ENCODE measurements around the gene SALL4.

The SALL4 gene

GRCh38 chr20:51760905-51761546 is 41.3 kb downstream of the SALL4 start:
- peaks cover 7% of the 10 kb centered on the region for H3K4me1 ChIP-seq (ENCODE audit: insufficient read depth, low read length, poor library complexity, severe bottlenecking)
- no peak overlapping the region for H2AFZ ChIP-seq (ENCODE audit: low read length)
- H3K4me3 ChIP-seq (ENCODE audit: low read length, poor library complexity, severe bottlenecking) = no peak overlapping the region
- H3K9me3 ChIP-seq (ENCODE audit: insufficient read depth, low read depth, low read length) = no peaks in the 10 kb centered on the region
- H3K9me2 ChIP-seq (replicated peaks; ENCODE audit: low read depth, low read length) = no peaks in the 10 kb centered on the region
- no peaks in the 10 kb centered on the region for H3K79me2 ChIP-seq (ENCODE audit: insufficient read depth, low read length)
- no peak overlapping the region for H3K9ac ChIP-seq (ENCODE audit: low read depth, low read length, poor library complexity, severe bottlenecking)
- no peaks in the 10 kb centered on the region for H3K36me3 ChIP-seq (ENCODE audit: insufficient read depth, low read length)
- no peak overlapping the region for H3K4me2 ChIP-seq (ENCODE audit: low read depth, low read length, poor library complexity, severe bottlenecking)
- H3F3A ChIP-seq (ENCODE audit: low read depth) = no peaks in the 10 kb centered on the region
- H4K20me1 ChIP-seq (ENCODE audit: insufficient read depth, low read length, poor library complexity, severe bottlenecking) = no peaks in the 10 kb centered on the region
- H3K27me3 ChIP-seq (ENCODE audit: insufficient read depth, low read length, poor library complexity, severe bottlenecking) = no peaks in the 10 kb centered on the region
- TF ChIP-seq CTCF (conservative IDR thresholded peaks at IDR 0.05; ENCODE audit: low read length) = no peak
- no peak for TF ChIP-seq EZH2phosphoT487 (IDR thresholded peaks at IDR 0.05; ENCODE audit: borderline replicate concordance)

GRCh38 chr20:51759769-51760510 is 42.4 kb downstream of the SALL4 start:
- no peak overlapping the region for H2AFZ ChIP-seq (ENCODE audit: low read length)
- no peaks in the 10 kb centered on the region for H3K36me3 ChIP-seq (ENCODE audit: insufficient read depth, low read length)
- H3K9ac ChIP-seq (ENCODE audit: low read depth, low read length, poor library complexity, severe bottlenecking) = no peak overlapping the region
- peaks cover 7% of the 10 kb centered on the region for H3K4me1 ChIP-seq (ENCODE audit: insufficient read depth, low read length, poor library complexity, severe bottlenecking)
- H3K9me3 ChIP-seq (ENCODE audit: insufficient read depth, low read depth, low read length) = no peaks in the 10 kb centered on the region
- H3K79me2 ChIP-seq (ENCODE audit: insufficient read depth, low read length) = no peaks in the 10 kb centered on the region
- no peak overlapping the region for H3K4me2 ChIP-seq (ENCODE audit: low read depth, low read length, poor library complexity, severe bottlenecking)
- TF ChIP-seq EZH2phosphoT487 (IDR thresholded peaks at IDR 0.05; ENCODE audit: borderline replicate concordance) = no peak
- TF ChIP-seq CTCF (conservative IDR thresholded peaks at IDR 0.05; ENCODE audit: low read length) = no peak
- H3K9me2 ChIP-seq (replicated peaks; ENCODE audit: low read depth, low read length) = no peaks in the 10 kb centered on the region
- H3K4me3 ChIP-seq (ENCODE audit: low read length, poor library complexity, severe bottlenecking) = no peak overlapping the region
- H3K27me3 ChIP-seq (ENCODE audit: insufficient read depth, low read length, poor library complexity, severe bottlenecking) = no peaks in the 10 kb centered on the region
- no peaks in the 10 kb centered on the region for H3F3A ChIP-seq (ENCODE audit: low read depth)
- no peaks in the 10 kb centered on the region for H4K20me1 ChIP-seq (ENCODE audit: insufficient read depth, low read length, poor library complexity, severe bottlenecking)

GRCh38 chr20:51758978-51759544 is 43.3 kb downstream of the SALL4 start:
- Histone ChIP-seq H3K9me2 (replicated peaks; ENCODE audit: low read depth, low read length) (no peaks in the 10 kb centered on the region), H3K79me2 (ENCODE audit: insufficient read depth, low read length) (no peaks in the 10 kb centered on the region), H3K4me3 (ENCODE audit: low read length, poor library complexity, severe bottlenecking) (no peak overlapping the region)

More at GRCh38 chr20:51758978-51759544, 43.3 kb downstream of the SALL4 start:
- no peak for TF ChIP-seq CTCF (conservative IDR thresholded peaks at IDR 0.05; ENCODE audit: low read length)
- no peak for TF ChIP-seq EZH2phosphoT487 (IDR thresholded peaks at IDR 0.05; ENCODE audit: borderline replicate concordance)
- Histone ChIP-seq H3K9ac (ENCODE audit: low read depth, low read length, poor library complexity, severe bottlenecking) (no peak overlapping the region), H2AFZ (ENCODE audit: low read length) (no peak overlapping the region), H3K9me3 (ENCODE audit: insufficient read depth, low read depth, low read length) (no peaks in the 10 kb centered on the region), H4K20me1 (ENCODE audit: insufficient read depth, low read length, poor library complexity, severe bottlenecking) (no peaks in the 10 kb centered on the region), H3F3A (ENCODE audit: low read depth) (no peaks in the 10 kb centered on the region), H3K27me3 (ENCODE audit: insufficient read depth, low read length, poor library complexity, severe bottlenecking) (no peaks in the 10 kb centered on the region), H3K36me3 (ENCODE audit: insufficient read depth, low read length) (no peaks in the 10 kb centered on the region), H3K4me2 (ENCODE audit: low read depth, low read length, poor library complexity, severe bottlenecking) (no peak overlapping the region), H3K4me1 (ENCODE audit: insufficient read depth, low read length, poor library complexity, severe bottlenecking) (peaks cover 7% of the 10 kb centered on the region)
